Neuronal stem cell (in vitro differentiated cells): ENCODE results near the gene GOLT1A.

Experiments used
- DNase-seq: peaks from one replicate; pipeline ENCODE4 v3.0.0-alpha.2; 2013; ENCODE audit warnings: low spot score
- H2AFZ ChIP-seq: one replicate; pipeline ENCODE4 v1.6.1; 2013; ENCODE audit warnings: mild to moderate bottlenecking, low read length, inconsistent platforms
- H2AK5ac ChIP-seq: 2 replicates; pipeline ENCODE4 v1.6.1; 2013; ENCODE audit warnings: low read depth, mild to moderate bottlenecking, inconsistent platforms, low read length, moderate library complexity, mixed read lengths
- H2BK120ac ChIP-seq: 2 replicates; pipeline ENCODE4 v1.6.1; 2013; ENCODE audit warnings: low read depth, mild to moderate bottlenecking, inconsistent platforms, low read length, moderate library complexity, mixed read lengths
- H2BK12ac ChIP-seq: one replicate; pipeline ENCODE4 v1.6.1; 2013; ENCODE audit warnings: low read length, inconsistent platforms
- H2BK15ac ChIP-seq: 2 replicates; pipeline ENCODE4 v1.6.1; 2013; ENCODE audit warnings: mild to moderate bottlenecking, low read length, inconsistent platforms, mixed read lengths
- H2BK5ac ChIP-seq: one replicate; pipeline ENCODE4 v1.6.1; 2013; ENCODE audit warnings: inconsistent platforms, mild to moderate bottlenecking, low read length, moderate library complexity
- H3K14ac ChIP-seq: one replicate; pipeline ENCODE4 v1.6.1; 2013; ENCODE audit warnings: low read length, inconsistent platforms
- H3K18ac ChIP-seq: 2 replicates; pipeline ENCODE4 v1.6.1; 2013; ENCODE audit warnings: low read length, inconsistent platforms
- H3K23ac ChIP-seq: 2 replicates; pipeline ENCODE4 v1.6.1; 2013; ENCODE audit warnings: low read depth, mild to moderate bottlenecking, mixed read lengths, low read length, inconsistent platforms; ENCODE audit not compliant: poor library complexity
- H3K27ac ChIP-seq: replicated peaks from 3 replicates; pipeline ENCODE4 v1.5.1; 2013; ENCODE audit warnings: low read length, inconsistent platforms
- H3K27me3 ChIP-seq, 3 experiments: 2 replicates each; pipeline ENCODE4 v1.6.1; 2013; ENCODE audit warnings: low read length in 3 of 3, mild to moderate bottlenecking in 2 of 3, inconsistent platforms in 1 of 3, low read depth in 1 of 3, mixed read lengths in 1 of 3, moderate library complexity in 1 of 3; ENCODE audit not compliant: control insufficient read depth in 3 of 3, insufficient read depth in 3 of 3
- H3K36me3 ChIP-seq, 2 donors: replicated peaks in 1 of 2; 2 replicates each; pipeline ENCODE4 v1.6.1; 2013; ENCODE audit warnings: low read length in 2 of 2; ENCODE audit not compliant: control insufficient read depth in 2 of 2, insufficient read depth in 2 of 2
- H3K4ac ChIP-seq: 2 replicates; pipeline ENCODE4 v1.6.1; 2013; ENCODE audit warnings: inconsistent platforms, mild to moderate bottlenecking, low read length, moderate library complexity
- H3K4me1 ChIP-seq, 2 donors: 1 replicate in 1 of 2; 2 replicates in 1 of 2; pipeline ENCODE4 v1.6.1; 2013; ENCODE audit warnings: low read length in 2 of 2, low read depth in 1 of 2; ENCODE audit not compliant: control insufficient read depth in 2 of 2, insufficient read depth in 1 of 2
- H3K4me2 ChIP-seq: one replicate; pipeline ENCODE4 v1.6.1; 2013; ENCODE audit warnings: mild to moderate bottlenecking, low read length, inconsistent platforms; ENCODE audit not compliant: insufficient read depth, poor library complexity, severe bottlenecking
- H3K4me3 ChIP-seq, 2 donors: 2 replicates each; pipeline ENCODE4 v1.5.1; 2013; ENCODE audit warnings: low read length in 2 of 2, mild to moderate bottlenecking in 2 of 2, inconsistent platforms in 1 of 2, moderate library complexity in 1 of 2
- H3K79me1 ChIP-seq: one replicate; pipeline ENCODE4 v1.6.1; 2013; ENCODE audit warnings: low read depth, mild to moderate bottlenecking, inconsistent platforms, low read length, moderate library complexity
- H3K9ac ChIP-seq: one replicate; pipeline ENCODE4 v1.6.1; 2013; ENCODE audit warnings: mild to moderate bottlenecking, low read depth, low read length, inconsistent platforms; ENCODE audit not compliant: poor library complexity
- H3K9me3 ChIP-seq, 2 donors: replicated peaks in 1 of 2; 2 replicates each; pipeline versions ENCODE3 to v1.6.1; 2013; ENCODE audit warnings: low read length in 2 of 2, mild to moderate bottlenecking in 2 of 2, inconsistent platforms in 1 of 2, low read depth in 1 of 2, mixed read lengths in 1 of 2, moderate library complexity in 1 of 2; ENCODE audit not compliant: control insufficient read depth in 2 of 2, insufficient read depth in 1 of 2
- H4K8ac ChIP-seq: one replicate; pipeline ENCODE4 v1.6.1; 2013; ENCODE audit warnings: low read depth, mild to moderate bottlenecking, inconsistent platforms, low read length, moderate library complexity
- H4K91ac ChIP-seq: one replicate; pipeline ENCODE4 v1.6.1; 2013; ENCODE audit warnings: low read length, low read depth, mild to moderate bottlenecking, inconsistent platforms; ENCODE audit not compliant: poor library complexity
- WGBS, 2 donors: extraction: QIAGEN DNeasy Blood & Tissue Kit; methylation state at CpG; one replicate each; pipeline ENCODE4 v1.1.7; 2013; ENCODE audit warnings: missing lambda C conversion rate in 2 of 2, mixed read lengths in 1 of 2; ENCODE audit not compliant: insufficient read length in 2 of 2, insufficient replicate concordance in 1 of 2; ENCODE audit errors: extremely low coverage in 2 of 2; 5-methylcytosine and 5-hydroxymethylcytosine counted together

GOLT1A gene

DNA sequence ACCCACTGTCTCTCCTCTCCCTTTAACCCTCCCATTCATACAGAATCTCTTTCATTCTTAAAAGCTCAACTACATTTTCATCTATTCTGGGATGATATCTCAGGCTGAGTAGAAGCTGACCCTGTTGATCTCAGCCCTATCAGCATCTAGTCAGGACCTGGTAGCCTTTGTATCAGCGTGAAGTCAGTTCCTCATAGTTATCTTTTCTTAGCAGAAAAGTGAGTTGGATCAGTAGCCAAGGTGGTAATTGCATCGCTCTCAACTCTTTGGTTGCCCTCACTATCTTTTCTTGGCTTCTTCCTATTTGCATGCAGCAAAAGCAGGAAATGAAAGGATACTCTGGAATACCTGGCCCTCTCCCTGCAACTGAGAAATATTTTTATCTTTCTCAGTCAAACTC, 13.6 kb upstream of the GOLT1A start:
- Histone ChIP-seq H3K4me3 (no peak overlapping the region), H3K79me1 (no peaks in the 10 kb centered on the region), H3K4me1 (no peaks in the 10 kb centered on the region), H4K8ac (no peak overlapping the region), H4K91ac (no peak overlapping the region), H3K9me3 (no peaks in the 10 kb centered on the region), H3K27ac (no peak overlapping the region), H2BK15ac (no peak overlapping the region), H2AK5ac (no peak overlapping the region), H3K18ac (no peak overlapping the region), H3K4me2 (no peak overlapping the region), H2AFZ (no peak overlapping the region), H3K9ac (no peak overlapping the region), H3K27me3 (no peaks in the 10 kb centered on the region), H3K23ac (no peak overlapping the region), H3K14ac (no peak overlapping the region), H3K36me3 (peaks cover 0 to 37% of the 10 kb centered on the region in 2 donors), H3K4ac (no peak overlapping the region), H2BK5ac (no peak overlapping the region), H2BK120ac (no peak overlapping the region), H2BK12ac (no peak overlapping the region)
- DNase-seq: no peak
- WGBS, 2 donors: no CpG with 5 or more reads among the region's 2 CpGs

DNA sequence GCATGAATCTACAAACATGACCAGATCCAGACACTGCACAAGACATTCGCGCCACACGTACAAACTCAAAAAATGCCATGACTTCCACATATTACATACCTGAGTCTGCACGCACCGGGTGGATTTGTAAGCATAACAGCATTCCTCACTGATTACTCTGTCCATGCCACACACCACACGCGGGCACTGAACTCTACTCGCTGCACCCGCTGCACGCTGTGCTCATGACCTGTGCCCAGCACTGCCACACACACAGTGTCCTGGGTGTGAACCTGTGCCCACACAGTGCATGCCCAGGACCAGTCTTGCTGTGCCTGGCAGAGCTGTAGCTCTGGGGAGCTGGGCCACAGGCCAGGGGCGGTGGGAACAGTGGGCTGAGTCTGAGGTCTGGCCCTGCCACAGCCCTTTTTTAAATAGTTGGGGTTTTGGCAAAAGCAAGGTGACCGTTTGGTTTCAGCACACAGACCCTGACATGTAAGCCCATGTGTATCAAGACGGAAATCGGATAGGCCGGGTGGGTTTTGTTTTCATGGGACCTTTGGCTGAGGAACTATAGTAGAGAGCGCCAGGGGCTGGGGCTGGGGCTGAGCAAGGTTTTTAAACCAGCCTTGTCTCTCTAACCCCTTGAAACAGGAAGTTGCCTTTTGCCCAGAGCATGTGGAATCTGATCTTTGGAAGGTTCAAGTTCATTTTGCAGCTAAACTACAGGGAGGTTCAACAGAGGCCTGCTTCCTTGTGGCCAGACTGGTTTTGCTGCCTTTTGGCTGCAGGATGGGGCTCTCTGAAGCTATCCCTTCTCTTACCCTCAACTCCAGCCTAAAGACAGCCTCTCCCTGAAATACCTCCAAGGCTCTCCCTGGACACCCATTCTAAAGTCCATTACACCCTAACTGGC, 12.3 kb upstream of the GOLT1A start:
- H3K4ac ChIP-seq: no peak overlapping the region
- H3K23ac ChIP-seq: peak overlapping the region; percentile 40
- no peaks in the 10 kb centered on the region for H3K79me1 ChIP-seq
- peak overlapping the region; percentile 36 for H3K18ac ChIP-seq
- no peaks in the 10 kb centered on the region for H3K9me3 ChIP-seq
- H2BK5ac ChIP-seq: no peak overlapping the region
- H4K91ac ChIP-seq: no peak overlapping the region
- no peak for DNase-seq
- H2AK5ac ChIP-seq: no peak overlapping the region
- peak overlapping the region; percentile 36 for H2BK12ac ChIP-seq
- no peak overlapping the region for H2BK15ac ChIP-seq
- no peak overlapping the region for H2BK120ac ChIP-seq
- H3K27me3 ChIP-seq: no peaks in the 10 kb centered on the region
- peak overlapping the region; percentile 51 for H3K9ac ChIP-seq
- no peak overlapping the region for H3K27ac ChIP-seq
- no peaks in the 10 kb centered on the region for H3K4me1 ChIP-seq
- peak overlapping the region; percentile 77 for H4K8ac ChIP-seq
- no peak overlapping the region for H3K4me3 ChIP-seq
- H3K4me2 ChIP-seq: no peak overlapping the region
- H3K36me3 ChIP-seq: peaks cover 0 to 42% of the 10 kb centered on the region in 2 donors
- no peak overlapping the region for H3K14ac ChIP-seq
- no CpG with 5 or more reads among the region's 16 CpGs for WGBS, 2 donors
- no peak overlapping the region for H2AFZ ChIP-seq

DNA sequence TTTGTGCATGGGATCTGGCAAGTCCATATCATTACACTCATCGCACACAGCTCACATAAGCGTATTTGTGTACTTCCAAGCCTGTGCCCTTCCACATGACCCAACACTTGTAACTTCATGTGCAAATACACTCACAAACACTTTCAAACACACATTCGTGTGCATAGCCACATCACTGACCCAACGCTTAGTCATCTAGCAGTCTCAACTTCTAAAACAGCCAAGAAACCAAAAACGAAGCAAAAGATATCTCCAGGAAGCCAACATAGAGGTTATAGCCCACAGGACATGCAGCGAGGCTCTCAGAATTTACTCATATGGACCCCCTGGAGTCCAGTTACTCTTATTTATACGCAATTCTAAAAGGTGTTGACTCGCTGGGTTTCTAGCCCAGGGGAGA, 10.9 kb upstream of the GOLT1A start:
- Histone ChIP-seq H3K9me3 (no peaks in the 10 kb centered on the region), H3K14ac (no peak overlapping the region), H2AFZ (no peak overlapping the region), H3K18ac (no peak overlapping the region), H3K79me1 (no peaks in the 10 kb centered on the region), H3K27me3 (no peaks in the 10 kb centered on the region), H2BK5ac (no peak overlapping the region), H3K4ac (no peak overlapping the region), H4K8ac (no peak overlapping the region), H3K4me1 (peaks cover 0 to 2% of the 10 kb centered on the region in 2 donors), H3K27ac (no peak overlapping the region), H2BK15ac (no peak overlapping the region), H3K4me2 (no peak overlapping the region), H3K4me3 (no peak overlapping the region), H2BK120ac (no peak overlapping the region), H2BK12ac (no peak overlapping the region), H3K23ac (no peak overlapping the region), H3K9ac (no peak overlapping the region), H4K91ac (no peak overlapping the region), H2AK5ac (no peak overlapping the region), H3K36me3 (peaks cover 0 to 36% of the 10 kb centered on the region in 2 donors)
- WGBS, 2 donors: no CpG with 5 or more reads among the region's 8 CpGs
- DNase-seq: no peak

DNA sequence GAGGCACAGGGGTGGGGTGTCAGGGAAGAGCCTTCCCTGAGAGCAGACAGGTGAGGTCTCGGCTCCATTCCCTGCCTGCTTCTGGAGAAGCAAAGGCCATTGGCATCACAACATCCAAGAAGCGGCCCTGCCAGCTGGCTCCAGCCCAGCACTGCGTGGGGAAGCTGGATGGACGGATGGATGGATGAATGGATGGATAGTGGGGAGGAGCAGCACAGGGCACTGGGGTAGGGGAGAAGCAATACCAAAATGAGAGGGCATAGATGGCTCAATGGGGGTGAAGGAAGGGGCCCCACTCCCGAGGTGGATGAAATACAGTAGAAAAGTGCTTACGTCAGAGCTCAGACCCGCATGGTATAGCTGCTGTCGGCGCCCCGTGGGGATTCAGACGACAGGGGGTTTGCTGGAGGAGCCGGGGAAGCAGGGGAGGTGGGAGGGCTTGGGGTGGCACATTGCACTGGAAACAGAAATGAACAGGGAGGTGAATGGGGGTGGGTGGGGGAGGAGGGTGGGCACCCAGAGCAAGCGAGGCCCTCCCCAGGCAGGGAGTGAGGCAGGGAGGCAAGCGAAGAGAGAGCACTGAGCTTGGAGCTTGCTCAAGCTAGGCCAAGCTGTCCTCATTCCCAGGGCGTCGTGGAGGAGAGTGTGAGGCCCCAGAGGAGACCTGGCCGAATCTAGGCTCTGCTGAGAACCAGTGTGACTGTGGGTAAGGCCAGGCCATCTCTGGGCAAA, 9.5 kb upstream of the GOLT1A start:
- Histone ChIP-seq H3K9me3 (no peaks in the 10 kb centered on the region), H3K4me2 (no peak overlapping the region), H3K36me3 (peaks cover 0 to 28% of the 10 kb centered on the region in 2 donors), H3K9ac (no peak overlapping the region), H3K14ac (no peak overlapping the region), H3K4me3 (no peak overlapping the region), H2BK120ac (no peak overlapping the region), H3K18ac (no peak overlapping the region), H4K8ac (no peak overlapping the region), H2BK5ac (no peak overlapping the region), H2AK5ac (no peak overlapping the region), H3K27ac (no peak overlapping the region), H3K4me1 (peaks cover 0 to 2% of the 10 kb centered on the region in 2 donors), H2BK15ac (no peak overlapping the region), H3K4ac (no peak overlapping the region), H3K27me3 (no peaks in the 10 kb centered on the region), H2BK12ac (no peak overlapping the region), H3K23ac (no peak overlapping the region), H2AFZ (no peak overlapping the region), H3K79me1 (no peaks in the 10 kb centered on the region), H4K91ac (no peak overlapping the region)
- no peak for DNase-seq
- WGBS, 2 donors: no CpG with 5 or more reads among the region's 17 CpGs
